GM10847 (cell line): ENCODE results near the gene CCDC13.
A peak's percentile ranks its signal among the peaks of the same experiment; 100 is the strongest.

Experiments used
- POLR2A ChIP-seq: IDR thresholded peaks from 2 replicates; pipeline ENCODE4 v1.6.1; 2011; ENCODE audit not compliant: insufficient read length; ENCODE audit errors: extremely low read depth

CCDC13 gene, protein sequence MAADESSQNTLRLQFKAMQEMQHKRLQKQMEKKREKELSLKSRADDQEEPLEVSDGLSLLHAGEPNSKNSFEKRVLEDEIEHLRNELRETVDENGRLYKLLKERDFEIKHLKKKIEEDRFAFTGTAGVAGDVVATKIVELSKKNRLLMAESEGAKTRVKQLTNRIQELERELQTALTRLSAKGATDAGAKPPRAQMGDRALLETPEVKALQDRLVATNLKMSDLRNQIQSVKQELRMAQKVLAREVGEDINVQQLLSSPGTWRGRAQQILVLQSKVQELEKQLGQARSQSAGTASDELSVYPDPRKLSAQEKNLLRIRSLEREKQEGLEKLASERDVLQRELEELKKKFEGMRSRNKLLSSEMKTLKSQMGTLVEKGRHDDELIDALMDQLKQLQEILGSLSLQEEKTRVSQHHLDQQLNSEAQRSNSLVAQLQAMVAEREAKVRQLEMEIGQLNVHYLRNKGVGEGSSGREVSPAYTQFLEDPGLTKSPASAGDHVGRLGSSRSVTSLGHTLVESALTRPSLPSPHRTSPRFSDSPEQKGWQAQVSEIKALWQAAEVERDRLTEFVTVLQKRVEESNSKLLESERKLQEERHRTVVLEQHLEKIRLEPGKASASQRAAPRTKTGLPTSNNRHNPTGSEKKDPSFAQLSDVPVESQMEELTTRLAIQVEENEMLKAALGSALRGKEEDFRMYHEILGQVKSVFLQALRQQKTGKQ

DNA sequence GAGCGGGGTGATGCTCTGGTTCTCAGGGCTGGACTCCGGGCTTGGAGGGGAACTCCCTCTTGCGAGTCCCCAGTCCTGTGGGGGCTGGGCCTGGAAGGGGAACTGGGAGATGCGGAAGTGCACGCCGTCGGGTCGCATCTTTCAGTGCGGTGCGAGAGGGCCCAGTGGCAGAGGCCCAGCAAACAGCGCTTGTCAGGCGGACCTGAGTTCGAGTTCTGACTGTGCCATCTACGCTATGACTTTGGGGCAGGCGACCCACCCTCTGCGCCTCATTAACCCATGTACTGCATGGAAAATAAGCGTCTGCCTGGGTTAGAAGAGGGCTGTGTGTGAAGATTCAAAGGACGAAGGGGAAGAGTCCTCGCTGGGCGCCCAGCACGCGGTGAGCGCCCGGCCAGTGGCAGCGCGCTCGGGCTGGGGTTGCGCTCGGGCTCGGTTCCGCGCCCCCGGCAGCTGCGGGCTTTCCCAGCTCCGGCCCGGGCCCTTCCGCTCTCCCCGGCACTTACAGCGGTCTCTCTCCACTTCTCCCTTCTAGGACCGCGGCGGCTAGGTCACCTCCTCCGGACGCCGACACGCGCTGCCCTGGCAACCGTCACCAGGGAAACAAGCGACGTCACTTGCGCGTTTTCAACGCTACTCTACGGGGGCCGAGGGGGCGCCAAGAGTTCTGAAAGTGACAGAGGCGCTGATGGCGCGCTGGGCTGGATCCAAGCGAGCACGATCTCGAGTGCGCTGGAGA is at the start of gene CCDC13:
TSS of gene CCDC13 (minus strand) at position 584 of the 739 bp plus-strand sequence. CDS start 14,908 bp downstream, outside the sequence.
- peak; percentile 49 for TF ChIP-seq POLR2A

DNA sequence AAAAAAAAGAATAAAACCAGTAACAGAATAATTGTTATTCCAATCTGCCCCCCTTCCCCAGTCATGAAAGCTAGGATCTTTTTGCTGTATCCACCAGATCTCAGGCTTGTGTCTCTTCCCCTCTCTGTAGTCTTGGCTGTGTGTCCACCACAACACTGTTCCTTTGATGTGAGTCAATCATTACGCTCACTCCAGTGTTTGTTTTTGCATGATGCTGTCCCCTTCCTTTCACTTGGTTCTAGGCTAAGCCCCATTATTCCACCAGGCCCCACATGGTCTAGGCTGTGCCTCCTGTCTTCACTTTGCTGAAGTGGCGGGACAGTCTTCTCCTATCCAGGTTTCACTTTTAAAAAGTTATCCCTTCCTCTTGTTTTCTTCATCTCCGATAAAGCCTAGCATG is 49.8 kb upstream of the CCDC13 start:
- TF ChIP-seq POLR2A: no peak

DNA sequence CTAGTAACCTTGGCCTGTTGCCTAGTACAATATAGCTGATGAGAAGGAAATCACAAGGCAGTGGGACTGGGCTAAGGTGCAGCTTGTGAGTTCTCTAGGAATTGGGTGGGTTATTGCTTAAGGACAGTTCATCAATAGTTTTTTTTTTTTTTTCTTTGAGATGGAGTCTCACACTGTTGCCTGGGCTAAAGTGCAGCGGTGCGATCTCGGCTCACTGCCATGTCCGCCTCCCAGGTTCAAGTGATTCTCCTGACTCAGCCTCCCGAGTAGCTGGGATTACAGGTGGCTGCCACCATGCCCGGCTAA is 47.6 kb upstream of the CCDC13 start:
- TF ChIP-seq POLR2A: no peak

DNA sequence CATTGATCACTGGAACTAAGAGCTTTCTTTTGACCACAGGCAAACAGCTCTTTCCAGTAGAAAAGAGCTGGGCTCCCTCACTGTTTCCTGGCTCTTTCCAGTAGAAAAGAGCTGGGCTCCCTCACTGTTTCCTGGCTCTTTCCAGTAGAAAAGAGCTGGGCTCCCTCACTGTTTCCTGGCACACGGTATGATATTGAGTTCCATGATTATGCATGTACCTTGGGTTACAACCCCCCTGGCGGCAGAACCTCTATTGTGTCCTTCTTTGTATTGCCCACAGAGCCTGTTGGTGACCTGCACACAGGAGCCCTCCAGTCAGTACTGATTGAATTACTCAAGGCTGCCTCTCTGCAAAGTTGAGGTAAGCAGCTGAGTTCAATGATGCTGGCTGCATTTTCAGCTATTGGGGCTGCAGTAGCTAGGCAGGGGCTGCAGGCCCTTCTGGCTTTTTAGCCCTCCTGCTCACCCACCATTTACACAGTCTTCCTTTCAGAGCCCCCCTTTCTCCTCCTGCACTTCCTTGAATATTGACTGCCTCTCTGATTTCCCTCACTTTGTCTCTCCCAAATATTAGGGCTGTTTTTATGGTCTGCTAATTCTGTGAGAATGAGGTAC is 46.4 kb upstream of the CCDC13 start:
- TF ChIP-seq POLR2A: no peak

DNA sequence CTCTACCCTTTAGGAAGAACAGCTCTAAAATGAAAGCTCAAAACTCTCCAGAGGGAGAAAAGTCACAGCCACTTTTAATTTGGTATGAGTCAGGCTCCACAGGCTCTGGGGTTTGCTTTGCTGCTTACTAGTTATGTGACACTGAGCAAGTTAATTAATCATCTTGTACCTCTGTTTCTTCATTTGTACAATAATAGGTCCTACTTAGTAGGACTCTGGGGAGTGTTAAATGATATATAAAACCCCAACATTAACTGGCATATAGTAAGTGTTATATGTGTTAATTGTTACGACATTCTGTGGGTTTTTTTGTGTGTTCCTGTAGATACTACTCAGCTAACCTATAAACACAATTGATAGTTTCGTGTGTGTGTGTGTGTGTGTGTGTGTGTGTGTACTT is 42.8 kb upstream of the CCDC13 start:
- TF ChIP-seq POLR2A: no peak

DNA sequence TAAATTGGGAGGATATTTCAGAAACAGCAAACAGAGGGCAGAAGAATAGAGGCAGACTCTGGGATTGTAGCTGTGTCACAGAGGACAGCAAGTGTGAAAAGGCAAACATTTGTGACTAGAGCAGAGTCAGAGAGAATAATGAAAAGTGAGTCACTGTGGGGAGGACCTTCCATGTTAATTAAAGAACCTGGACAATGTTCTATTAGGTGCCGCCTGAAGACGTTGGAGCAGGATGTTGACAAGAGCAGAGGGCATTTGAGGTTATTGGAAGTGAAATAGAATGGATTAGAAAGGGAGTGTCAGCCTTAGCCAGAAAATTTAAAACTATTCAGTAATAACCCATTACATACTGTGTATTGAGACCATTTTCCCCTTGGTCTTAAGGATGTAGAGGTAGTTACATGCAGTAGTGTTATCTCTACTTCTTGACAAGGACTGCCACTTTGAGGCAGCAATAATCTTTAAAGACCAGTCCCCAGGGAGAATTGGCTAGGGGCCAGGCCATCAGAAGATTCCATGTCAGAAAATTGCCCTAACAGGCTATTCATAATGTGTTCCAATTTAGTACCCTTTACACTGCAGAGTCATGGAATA is 42.0 kb upstream of the CCDC13 start:
- no peak for TF ChIP-seq POLR2A

DNA sequence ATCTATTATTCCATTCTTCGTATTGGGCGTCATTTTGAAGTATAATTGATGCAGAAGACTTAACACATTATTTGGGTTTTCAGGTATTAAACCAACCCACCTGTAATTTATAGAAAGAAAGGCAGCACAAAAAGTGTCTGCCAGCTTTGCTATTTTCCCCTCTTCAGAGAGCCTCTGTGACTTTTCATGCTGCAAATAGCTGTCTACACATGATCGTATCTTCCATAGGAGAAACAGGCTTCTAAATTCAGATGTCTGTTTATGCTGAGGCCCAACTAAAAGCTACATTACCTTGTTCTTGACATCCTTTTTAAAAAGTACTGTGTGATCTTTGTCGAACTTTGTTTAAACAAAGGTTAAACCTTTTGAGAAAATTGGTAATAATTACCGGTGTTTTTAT is 41.2 kb upstream of the CCDC13 start:
- TF ChIP-seq POLR2A: no peak

DNA sequence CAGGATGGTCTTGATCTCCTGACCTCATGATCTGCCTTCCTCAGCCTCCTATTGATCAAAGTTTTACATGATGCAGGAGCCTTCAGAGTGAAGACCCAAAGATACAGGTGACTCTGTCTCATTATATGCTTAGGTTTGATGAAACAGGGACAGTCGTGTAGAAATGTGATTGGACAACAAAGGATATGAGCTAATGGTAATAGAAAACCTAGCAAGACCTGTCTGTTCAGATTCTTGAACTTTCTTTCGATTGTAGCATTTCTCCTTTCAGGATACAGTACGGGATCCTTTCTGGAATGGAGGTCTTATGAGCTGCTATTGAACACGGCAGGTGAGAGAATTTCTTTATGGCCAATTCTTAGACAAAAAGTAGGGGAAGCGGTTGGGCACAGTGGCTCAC is 36.1 kb upstream of the CCDC13 start, which contains the start of gene ACKR2:
TSS of gene ACKR2 (plus strand) at position 244 of the 400 bp plus-strand sequence. CDS start 55,058 bp downstream, outside the sequence.
- no peak for TF ChIP-seq POLR2A

DNA sequence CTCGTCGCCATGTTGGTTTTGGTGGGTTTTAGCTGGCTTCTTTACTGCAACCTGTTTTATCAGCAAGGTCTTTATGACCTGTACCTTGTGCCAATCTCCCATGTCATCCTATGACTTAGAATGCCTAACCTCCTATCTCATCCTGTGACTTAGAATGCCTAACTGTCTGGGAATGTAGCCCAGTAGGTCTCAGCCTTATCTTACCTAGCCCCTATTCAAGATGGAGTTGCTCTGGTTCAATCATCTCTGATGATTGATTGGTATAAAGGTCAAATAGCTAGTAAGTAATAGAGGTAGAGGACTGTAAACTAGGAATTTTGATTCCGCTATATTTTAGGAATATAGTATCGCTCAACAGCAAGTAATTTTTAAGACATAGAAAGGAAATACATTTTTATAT is 34.9 kb upstream of the CCDC13 start:
- no peak for TF ChIP-seq POLR2A

DNA sequence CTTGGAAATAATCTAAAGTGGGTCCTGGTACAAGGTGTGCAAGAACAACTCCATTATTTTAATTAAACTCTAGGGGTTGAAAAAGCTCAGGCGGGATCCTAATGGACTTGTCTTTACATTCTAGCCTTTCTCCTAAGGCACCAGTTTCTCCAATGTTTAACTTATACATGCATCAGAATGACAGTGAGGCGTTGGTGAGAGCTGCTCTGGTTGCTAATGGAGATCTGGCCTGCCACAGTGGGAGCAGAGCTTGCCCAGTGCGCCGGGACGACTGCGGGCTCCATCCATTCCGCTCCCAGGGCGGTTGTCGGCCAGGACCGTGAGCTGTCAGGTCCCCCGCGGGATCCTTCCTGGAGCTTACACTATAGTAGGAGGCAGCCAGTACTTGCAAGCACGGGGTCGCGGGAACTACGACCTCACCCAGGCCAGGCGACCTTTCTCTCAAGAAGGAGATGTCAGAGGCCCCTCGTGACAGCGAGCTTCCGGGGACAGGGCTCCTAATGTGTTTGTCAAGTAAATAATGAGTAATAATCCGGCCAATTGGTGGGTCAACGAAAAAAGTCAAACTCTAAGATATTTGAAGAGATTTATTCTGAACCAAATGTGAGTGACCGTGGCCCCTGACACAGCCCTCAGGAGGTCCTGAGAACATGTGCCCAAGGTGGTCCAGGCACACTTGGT is 32.2 kb upstream of the CCDC13 start:
- no peak for TF ChIP-seq POLR2A

DNA sequence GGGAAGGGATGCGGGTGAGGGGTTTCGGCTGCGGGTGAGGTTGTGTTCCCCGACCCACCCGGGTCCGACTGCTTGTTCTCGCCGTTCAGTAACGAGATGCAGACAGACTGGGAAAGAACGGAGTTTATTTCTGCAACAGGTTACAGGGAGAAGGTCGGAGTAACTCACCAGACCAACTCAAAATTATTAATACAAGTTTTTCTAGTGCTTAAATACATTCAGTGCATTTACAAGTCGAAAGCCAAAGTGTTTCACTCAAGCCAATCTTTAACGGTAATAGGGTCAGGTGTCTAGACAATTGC is 31.7 kb upstream of the CCDC13 start:
- no peak for TF ChIP-seq POLR2A

DNA sequence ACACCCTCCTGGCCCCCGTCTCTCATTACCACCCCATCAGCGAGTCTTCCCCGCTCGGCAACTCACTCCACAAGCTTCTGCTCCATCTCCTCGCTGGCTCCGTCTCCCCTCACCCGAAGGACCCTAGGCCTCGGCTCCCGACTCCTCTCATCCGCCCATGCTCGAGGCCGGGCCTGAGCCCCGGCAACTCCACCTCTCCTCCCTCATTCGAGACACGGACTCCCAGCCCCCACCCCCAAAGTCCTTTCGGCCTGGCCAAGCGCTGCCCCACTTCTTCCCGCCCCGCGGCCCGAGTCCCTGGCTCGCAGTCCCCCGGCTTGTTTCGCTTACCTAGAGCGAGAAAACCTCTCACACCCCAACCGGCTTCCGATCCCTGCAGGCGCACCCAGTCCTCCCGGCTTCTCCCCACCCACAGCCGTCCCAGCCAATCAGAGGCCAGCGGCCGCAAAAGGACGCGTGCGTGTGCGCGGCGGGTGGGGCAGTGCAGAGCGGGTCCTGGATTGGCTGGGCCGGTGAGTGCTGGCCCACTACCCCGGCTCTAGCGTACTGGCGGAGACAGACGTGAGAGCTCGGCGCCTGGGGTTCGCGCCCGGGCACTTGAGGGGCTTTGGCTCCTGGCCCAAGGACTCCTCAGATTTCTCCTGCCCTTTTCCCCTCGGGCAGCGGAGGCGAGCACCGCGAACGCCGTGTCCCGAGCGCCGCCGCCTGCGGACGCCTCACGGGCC is 31.2 kb upstream of the CCDC13 start, which contains the start of gene HIGD1A:
TSS of gene HIGD1A (minus strand) at position 385 of the 725 bp plus-strand sequence. CDS start 10,237 bp downstream, outside the sequence.
- peak; percentile 72 for TF ChIP-seq POLR2A

DNA sequence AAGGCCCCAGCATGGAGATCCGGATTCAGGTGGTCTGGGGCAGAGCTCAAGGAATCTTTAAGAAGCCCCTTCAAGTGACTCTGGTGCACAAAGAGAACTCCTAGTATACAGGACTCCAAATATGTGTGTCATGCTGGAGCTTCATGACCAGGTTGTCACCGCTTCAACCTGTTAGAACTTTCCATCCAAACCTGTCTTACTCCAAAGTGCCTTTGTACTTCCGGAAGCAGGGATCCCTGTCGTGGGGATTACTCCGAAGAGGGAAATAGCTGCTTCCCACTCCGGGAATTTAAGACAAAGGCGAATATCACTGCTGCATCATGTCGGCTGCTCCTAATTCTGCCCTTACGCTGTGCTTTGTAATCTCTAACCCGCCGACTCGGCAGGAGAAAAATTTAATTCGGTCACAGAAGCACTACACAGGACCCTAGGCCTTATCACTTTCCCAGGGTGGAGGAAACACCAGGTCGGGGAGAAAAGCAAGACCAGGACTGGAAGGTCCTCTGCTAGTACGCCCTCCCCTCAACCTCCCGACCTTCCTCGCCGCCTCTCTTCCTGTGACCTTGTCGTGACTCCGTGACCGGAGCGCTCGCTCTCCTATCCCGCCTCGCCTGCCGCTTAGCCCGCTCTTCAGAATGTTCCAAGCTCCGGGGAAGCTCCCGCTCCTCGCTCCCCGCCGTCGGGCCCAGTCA is 30.5 kb upstream of the CCDC13 start:
- TF ChIP-seq POLR2A: no peak

DNA sequence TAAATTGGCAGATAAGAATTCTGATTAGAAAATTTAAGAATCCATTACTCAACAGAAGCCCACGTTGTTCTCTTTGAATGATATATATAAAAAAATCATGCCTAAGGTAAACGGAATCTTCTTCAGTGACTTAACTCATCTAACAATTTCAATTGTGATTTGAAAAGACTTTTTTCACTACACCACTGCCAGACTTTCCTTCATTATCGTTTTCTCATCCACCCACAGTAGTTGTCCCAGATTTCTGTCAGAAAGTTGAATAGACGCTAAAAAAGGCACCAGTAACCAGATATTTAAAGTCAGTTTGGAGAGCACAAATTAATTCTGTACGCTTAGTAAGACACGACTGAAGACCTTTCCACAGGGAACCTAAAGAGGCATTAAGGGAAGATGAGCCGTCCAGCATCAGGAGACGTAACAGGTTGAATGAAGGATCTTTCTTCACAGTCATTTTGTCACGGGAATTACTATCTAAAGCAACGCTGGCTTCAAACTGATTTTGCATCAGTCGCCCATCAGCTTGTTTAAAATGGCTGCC is 29.9 kb upstream of the CCDC13 start:
- no peak for TF ChIP-seq POLR2A
